ENCODE data around the gene PDE6B.
"Not testable (repeated sequence)": the region's sequence is repeated elsewhere in the genome, so short reads cannot be mapped to it uniquely, and the experiment has no call there.

Gene PDE6B

DNA sequence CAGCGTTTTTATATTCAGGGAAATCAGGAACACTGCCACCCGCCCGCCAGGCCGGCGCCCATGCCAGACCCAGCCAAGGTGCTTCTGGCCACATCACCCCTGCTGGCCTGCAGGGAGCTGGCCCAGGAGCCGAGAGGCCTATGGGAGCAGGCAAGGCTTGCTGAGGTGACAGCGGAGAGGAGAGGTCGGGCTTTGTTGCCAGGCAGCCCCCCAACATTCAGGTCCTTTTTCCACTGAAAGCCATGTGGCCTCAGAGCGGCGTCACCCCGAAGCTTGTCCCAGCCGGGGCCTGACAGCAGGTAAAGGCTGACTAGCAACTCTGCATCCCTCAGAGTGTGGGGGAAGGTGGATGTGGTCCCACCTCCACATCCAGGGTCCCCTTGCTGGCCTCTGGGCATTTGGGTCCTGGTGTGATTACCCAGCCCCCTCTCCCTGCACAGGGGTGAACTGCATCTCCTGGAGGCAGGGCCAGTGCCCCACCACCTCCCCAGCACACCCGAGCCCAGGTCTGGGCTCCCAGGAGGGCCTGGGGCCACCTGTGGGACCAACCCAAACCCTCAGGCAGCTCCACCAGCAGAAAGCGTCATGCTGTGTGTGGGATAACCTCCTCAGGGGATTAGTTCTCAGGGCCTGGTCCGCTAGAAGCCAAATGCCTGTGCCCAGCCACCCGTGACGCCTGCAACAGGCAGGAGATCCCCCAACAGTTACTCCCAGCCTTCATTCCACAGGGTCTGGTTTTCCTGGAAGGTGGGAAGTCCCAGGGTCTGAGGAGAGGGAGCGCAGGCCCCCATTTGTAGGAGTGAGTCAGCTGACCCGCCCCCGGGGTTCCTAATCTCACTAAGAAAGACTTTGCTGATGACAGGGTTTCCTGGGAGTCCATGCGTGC is at the start of gene PDE6B:
TSS of gene PDE6B (plus strand) at position 869 of the 886 bp plus-strand sequence. CDS start 54 bp downstream, outside the sequence.
- in situ Hi-C loops (cut with MboI; ENCODE audit: low sequenced_read_pairs) = no loop called here

GRCh38 chr4:576245-576821 is 49.0 kb upstream of the PDE6B start, which contains the start of gene TMEM271:
Gene TMEM271, minus strand, starts transcription at chr4:576295. Its CDS starts 233 bp downstream, at chr4:576062.
- in situ Hi-C loops (cut with MboI; ENCODE audit: low sequenced_read_pairs) = no loop called here

DNA sequence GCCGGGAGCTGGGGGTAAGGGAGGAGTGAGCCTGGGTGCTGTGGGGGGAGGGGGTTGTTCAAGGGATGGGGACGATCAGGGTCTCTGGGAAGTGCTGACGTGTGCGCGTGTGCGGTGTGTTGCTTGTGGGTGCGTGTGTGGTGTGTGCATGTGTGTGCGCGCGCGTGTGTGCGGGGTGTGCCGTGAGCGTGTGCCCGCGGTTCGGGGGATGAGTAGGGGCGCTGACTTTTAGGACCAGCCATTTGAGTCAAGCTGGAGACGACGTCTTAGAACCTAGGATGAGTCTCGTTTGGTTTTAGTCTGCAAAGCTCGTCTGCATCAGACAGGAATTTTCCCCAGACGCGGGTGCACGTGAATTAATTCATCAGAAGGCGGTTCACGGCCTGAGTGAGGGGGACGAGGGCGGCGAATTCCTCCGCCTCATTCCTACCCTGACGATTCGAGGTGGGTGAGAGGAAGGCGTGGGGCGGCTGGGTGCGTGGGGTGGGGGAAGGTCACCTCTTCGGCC is 48.3 kb upstream of the PDE6B start:
- in situ Hi-C loops (cut with MboI; ENCODE audit: low sequenced_read_pairs) = no loop called here

DNA sequence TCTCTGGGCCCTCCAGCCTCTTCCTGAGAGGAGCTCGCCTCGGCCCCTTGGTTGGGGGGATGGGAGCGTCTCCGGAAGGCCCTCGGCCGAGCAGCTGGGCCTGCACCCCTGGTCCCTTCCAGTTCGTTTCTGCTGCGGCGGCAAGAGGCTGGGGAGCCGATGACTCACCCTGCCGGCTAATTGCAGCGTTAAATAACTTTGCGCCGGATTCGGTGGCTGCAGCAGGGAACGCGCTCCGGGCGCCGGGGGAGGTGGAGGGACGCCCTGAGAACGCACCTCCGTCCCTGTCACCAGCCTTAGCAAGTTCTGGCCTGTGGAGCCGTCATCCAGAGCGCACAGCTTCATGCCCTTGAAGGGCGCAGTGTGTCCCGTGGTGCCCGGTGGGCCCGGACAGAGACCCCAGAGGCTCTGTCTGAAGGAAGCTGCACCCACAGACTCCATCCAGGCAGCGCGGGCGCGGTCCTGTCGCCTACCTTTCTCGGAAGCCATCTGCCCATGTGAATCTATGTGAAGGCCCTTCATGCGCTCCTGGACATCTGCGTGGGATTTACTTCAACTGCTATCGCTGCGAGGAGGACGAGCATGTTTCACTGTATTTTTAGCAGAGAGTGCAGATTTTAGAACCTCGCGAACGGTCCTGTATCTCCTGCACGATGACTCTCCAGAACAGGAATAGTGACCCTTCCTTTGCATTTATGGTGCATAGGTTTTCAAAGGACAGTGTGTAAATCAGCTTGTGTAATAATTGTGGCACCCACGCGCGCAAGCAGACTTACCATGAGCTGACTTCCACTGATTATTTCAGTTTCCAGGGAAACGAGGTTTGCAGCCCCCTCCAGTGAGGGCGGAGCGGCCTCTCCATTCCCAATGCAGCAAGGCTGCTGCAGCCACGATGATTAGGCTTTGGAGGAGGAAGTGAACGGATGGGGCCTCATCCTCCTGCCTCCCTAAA is 47.6 kb upstream of the PDE6B start:
- in situ Hi-C loops (cut with MboI; ENCODE audit: low sequenced_read_pairs) = no loop called here

GRCh38 chr4:578451-579443 is 46.6 kb upstream of the PDE6B start:
- in situ Hi-C loops (cut with MboI; ENCODE audit: low sequenced_read_pairs) = no loop called here

DNA sequence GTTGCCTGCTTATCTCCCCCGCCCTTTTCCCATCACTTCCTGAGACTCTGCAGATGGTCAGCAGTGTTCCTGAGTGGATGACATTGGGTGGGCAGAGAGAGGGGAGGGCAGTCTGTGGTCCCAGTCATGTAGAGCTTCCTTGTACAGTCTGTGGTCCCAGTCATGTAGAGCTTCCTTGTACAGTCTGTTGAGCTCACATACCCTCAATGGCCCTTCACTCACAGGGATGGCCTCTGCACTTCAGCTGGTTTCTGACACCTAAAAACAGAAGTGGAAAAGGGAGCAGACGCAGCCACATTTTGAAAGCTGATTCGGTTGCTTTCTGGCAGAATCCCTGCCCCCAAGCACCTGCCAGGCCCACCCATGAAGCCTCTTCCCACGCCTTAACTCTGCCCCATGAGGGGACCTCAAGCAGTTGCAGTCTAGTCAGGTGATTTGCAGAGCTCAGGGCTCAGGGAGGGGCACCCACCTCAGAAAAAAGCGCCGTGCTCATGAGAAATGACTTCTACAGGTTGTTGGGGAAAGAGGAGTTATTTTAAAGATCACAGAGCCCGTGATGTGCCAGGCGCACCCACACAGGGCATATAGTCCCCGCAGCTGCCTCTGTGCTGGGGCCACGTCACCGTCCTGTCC is 45.7 kb upstream of the PDE6B start:
- in situ Hi-C loops (cut with MboI; ENCODE audit: low sequenced_read_pairs) = no loop called here

DNA sequence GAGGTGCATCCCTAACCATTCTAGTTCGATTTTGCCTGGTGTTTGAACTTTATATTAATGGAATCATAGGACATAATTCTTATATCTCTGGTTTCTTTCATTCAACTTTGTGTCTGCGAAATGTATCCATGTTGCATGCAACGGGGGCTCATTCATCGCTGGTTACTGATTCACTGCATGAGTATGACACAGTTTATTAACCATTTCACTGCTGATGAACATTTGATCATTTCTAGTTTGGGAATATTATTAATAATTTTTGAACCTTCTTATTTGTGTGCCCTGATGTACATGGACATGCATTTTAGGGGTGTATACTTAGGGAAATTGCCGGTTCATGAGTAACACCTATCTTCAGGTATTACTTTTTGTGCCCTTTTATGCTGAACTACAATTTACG is 44.2 kb upstream of the PDE6B start:
- in situ Hi-C loops (cut with MboI; ENCODE audit: low sequenced_read_pairs) = no loop called here

GRCh38 chr4:581753-582361 is 43.5 kb upstream of the PDE6B start:
- in situ Hi-C loops (cut with MboI; ENCODE audit: low sequenced_read_pairs) = no loop called here

- in situ Hi-C loops (cut with MboI; ENCODE audit: low sequenced_read_pairs) = no loop called here
Observed at GRCh38 chr4:583820-584219, 41.6 kb upstream of the PDE6B start.

DNA sequence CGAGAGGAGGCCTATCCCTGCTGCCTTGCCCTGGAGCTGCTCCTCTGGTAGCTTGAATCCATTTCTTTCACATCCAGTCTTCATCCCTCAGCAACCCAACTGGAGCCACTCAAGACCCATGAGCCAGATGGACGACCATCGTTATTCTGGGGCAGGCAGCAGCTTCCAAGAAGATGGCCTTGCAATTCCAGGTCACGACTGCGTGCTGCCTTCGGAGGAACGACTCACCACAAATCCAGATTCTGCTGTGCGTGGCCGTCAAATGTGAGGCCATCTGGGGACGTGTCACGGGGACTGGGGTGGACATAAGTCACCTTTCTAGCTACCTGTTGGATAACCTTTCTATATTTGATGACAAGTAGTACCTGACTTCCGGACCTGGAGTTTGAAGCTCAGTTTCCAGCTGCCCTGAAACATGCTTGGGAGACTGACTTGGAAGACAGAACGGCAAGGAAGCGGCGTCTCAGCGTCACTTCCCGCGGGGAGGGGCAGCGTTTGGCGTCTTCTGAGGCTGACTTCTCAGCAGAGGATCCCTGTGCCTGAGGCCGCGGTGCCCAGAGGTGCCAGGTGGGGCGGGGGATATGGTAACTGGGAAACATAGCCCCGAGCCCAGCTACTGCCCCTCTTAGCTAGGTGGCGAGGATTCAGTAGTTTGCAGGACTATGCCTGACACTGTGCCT is 37.6 kb upstream of the PDE6B start:
- in situ Hi-C loops (cut with MboI; ENCODE audit: low sequenced_read_pairs) = no loop called here

GRCh38 chr4:588351-588849 is 37.0 kb upstream of the PDE6B start:
- in situ Hi-C loops (cut with MboI; ENCODE audit: low sequenced_read_pairs) = no loop called here

GRCh38 chr4:589219-589963 is 36.0 kb upstream of the PDE6B start:
- in situ Hi-C loops (cut with MboI; ENCODE audit: low sequenced_read_pairs) = no loop called here

- in situ Hi-C loops (cut with MboI; ENCODE audit: low sequenced_read_pairs) = no loop called here
Observed at GRCh38 chr4:590313-590841, 35.0 kb upstream of the PDE6B start.

DNA sequence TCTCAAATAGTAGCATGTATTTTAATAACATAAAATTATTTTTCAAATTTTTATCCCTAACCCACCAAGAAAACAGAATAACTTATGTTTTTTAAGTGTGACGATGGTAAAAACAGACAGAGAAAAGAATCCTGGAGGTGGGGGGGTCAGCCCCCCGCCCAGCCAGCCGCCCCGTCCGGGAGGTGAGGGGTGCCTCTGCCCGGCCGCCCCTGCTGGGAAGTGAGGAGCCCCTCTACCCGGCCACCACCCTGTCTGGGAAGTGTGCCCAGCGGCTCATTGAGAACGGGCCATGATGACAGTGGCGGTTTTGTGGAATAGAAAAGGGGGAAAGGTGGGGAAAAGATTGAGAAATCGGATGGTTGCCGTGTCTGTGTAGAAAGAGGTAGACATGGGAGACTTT is 33.2 kb upstream of the PDE6B start:
- in situ Hi-C loops (cut with MboI; ENCODE audit: low sequenced_read_pairs) = not testable (repeated sequence)

GRCh38 chr4:592825-593520 is 32.4 kb upstream of the PDE6B start:
- in situ Hi-C loops (cut with MboI; ENCODE audit: low sequenced_read_pairs) = no loop called here

GRCh38 chr4:598925-599324 is 26.4 kb upstream of the PDE6B start:
- in situ Hi-C loops (cut with MboI; ENCODE audit: low sequenced_read_pairs) = no loop called here

GRCh38 chr4:600166-600565 is 25.2 kb upstream of the PDE6B start:
- in situ Hi-C loops (cut with MboI; ENCODE audit: low sequenced_read_pairs) = no loop called here

Data from HL-60/S4 treated with retinoic acid at 250 ng/mL for 4 days and 3 days (cell line).